ENCODE measurements around the gene POU2AF3. TPM values are rescaled to one million over a fixed set of nuclear protein-coding genes. Genes with fewer than 3 reads are reported as not detected.

Gene POU2AF3
- total RNA-seq, 3 donors from 2014 or later (not counting 1 experiment from before 2014, with no cell fraction given) = not detected

- no peak overlapping the region for H3K4me3 ChIP-seq (ENCODE audit: low read length)
- H3K27ac ChIP-seq (ENCODE audit: low read length) = no peak overlapping the region
- H3K27me3 Mint-ChIP-seq (ENCODE audit: low read depth in 2 of 2) = peaks cover 5 to 12% of the 10 kb centered on the region in 2 donors
- H3K36me3 ChIP-seq (ENCODE audit: control insufficient read depth, insufficient read depth, low read length) = no peaks in the 10 kb centered on the region
- H3K4me1 ChIP-seq (ENCODE audit: control insufficient read depth, insufficient read depth, low read length) = no peaks in the 10 kb centered on the region
- no peak overlapping the region for H3K27ac Mint-ChIP-seq
- H3K4me3 Mint-ChIP-seq = no peak overlapping the region
- no CpG with 5 or more reads among the region's 2 CpGs for WGBS (ENCODE audit: insufficient coverage)
- intact Hi-C loops (cut with micrococcal nuclease) = no loop called here
- H3K9me3 ChIP-seq (ENCODE audit: control insufficient read depth, insufficient read depth, low read length) = no peaks in the 10 kb centered on the region
- H3K9me3 Mint-ChIP-seq = no peaks in the 10 kb centered on the region
- no peaks in the 10 kb centered on the region for H3K4me1 Mint-ChIP-seq
- no peaks in the 10 kb centered on the region for H3K36me3 Mint-ChIP-seq
- no peak for ATAC-seq
- DNase-seq = no peak
- TF ChIP-seq CTCF (IDR thresholded peaks at IDR 0.05) = no peak
- H3K27me3 ChIP-seq (ENCODE audit: control insufficient read depth, insufficient read depth, low read length) = no peaks in the 10 kb centered on the region
Observed at GRCh38 chr11:111349191-111349695, 50.9 kb downstream of the POU2AF3 start.

- WGBS (ENCODE audit: insufficient coverage) = no CpG with 5 or more reads among the region's 1 CpG
Observed at GRCh38 chr11:111350811-111351210, 52.5 kb downstream of the POU2AF3 start.

GRCh38 chr11:111351374-111352055, 53.2 kb downstream of the POU2AF3 start:
- 81% methylated on average over 10 of the region's 10 CpGs for WGBS (ENCODE audit: insufficient coverage)
- Histone ChIP-seq H3K4me1 (ENCODE audit: control insufficient read depth, insufficient read depth, low read length) (no peaks in the 10 kb centered on the region), H3K27me3 (ENCODE audit: control insufficient read depth, insufficient read depth, low read length) (no peaks in the 10 kb centered on the region), H3K27ac (ENCODE audit: low read length) (no peak overlapping the region), H3K9me3 (ENCODE audit: control insufficient read depth, insufficient read depth, low read length) (no peaks in the 10 kb centered on the region), H3K4me3 (ENCODE audit: low read length) (no peak overlapping the region), H3K36me3 (ENCODE audit: control insufficient read depth, insufficient read depth, low read length) (no peaks in the 10 kb centered on the region)
- Mint-ChIP-seq H3K4me1 (no peaks in the 10 kb centered on the region), H3K27ac (no peak overlapping the region), H3K4me3 (no peak overlapping the region), H3K27me3 (ENCODE audit: low read depth in 2 of 2) (peaks cover under 1 to 5% of the 10 kb centered on the region in 2 donors), H3K9me3 (no peaks in the 10 kb centered on the region), H3K36me3 (no peaks in the 10 kb centered on the region)
- intact Hi-C loops (cut with micrococcal nuclease) = no loop called here
- no peak for TF ChIP-seq CTCF (IDR thresholded peaks at IDR 0.05)
- ATAC-seq = no peak
- no peak for DNase-seq

More at GRCh38 chr11:111350811-111351210, 52.5 kb downstream of the POU2AF3 start:
- Mint-ChIP-seq H3K4me3 (no peak overlapping the region), H3K27me3 (ENCODE audit: low read depth in 2 of 2) (peaks cover 5 to 7% of the 10 kb centered on the region in 2 donors), H3K27ac (no peak overlapping the region), H3K9me3 (no peaks in the 10 kb centered on the region), H3K4me1 (no peaks in the 10 kb centered on the region), H3K36me3 (no peaks in the 10 kb centered on the region)
- Histone ChIP-seq H3K4me1 (ENCODE audit: control insufficient read depth, insufficient read depth, low read length) (no peaks in the 10 kb centered on the region), H3K27me3 (ENCODE audit: control insufficient read depth, insufficient read depth, low read length) (no peaks in the 10 kb centered on the region), H3K27ac (ENCODE audit: low read length) (no peak overlapping the region), H3K9me3 (ENCODE audit: control insufficient read depth, insufficient read depth, low read length) (no peaks in the 10 kb centered on the region), H3K36me3 (ENCODE audit: control insufficient read depth, insufficient read depth, low read length) (no peaks in the 10 kb centered on the region), H3K4me3 (ENCODE audit: low read length) (no peak overlapping the region)
- no peak for TF ChIP-seq CTCF (IDR thresholded peaks at IDR 0.05)
- ATAC-seq = no peak
- intact Hi-C loops (cut with micrococcal nuclease) = no loop called here
- no peak for DNase-seq

Measured in natural killer cell (primary cell).